ENCODE data around the gene SMIM41.
A peak's percentile ranks its signal among the peaks of the same experiment; 100 is the strongest.

The SMIM41 gene

GRCh38 chr12:52126050-52126604 is 46.6 kb downstream of the SMIM41 start:
- no peak for DNase-seq

- no peak for DNase-seq
These were observed 47.4 kb downstream of the SMIM41 start for GRCh38 chr12:52126605-52127578.

- no peak for DNase-seq
These were observed 48.4 kb downstream of the SMIM41 start for GRCh38 chr12:52127683-52128450.

GRCh38 chr12:52130711-52131110 is 51.2 kb downstream of the SMIM41 start:
- no peak for DNase-seq

- DNase-seq, result no peak
These were observed 53.3 kb downstream of the SMIM41 start for GRCh38 chr12:52132754-52133161.

GRCh38 chr12:52137746-52138145 is 58.2 kb downstream of the SMIM41 start:
- no peak for DNase-seq

GRCh38 chr12:52139147-52139546 is 59.6 kb downstream of the SMIM41 start:
- DNase-seq, result no peak

GRCh38 chr12:52139579-52140062 is 60.1 kb downstream of the SMIM41 start:
- DNase-seq, result peak in 1 of 2 experiments; percentile 32

GRCh38 chr12:52141306-52141705 is 61.8 kb downstream of the SMIM41 start:
- no peak for DNase-seq

- no peak for DNase-seq
These were observed 62.4 kb downstream of the SMIM41 start for GRCh38 chr12:52141875-52142274.

GRCh38 chr12:52142431-52142830 is 62.9 kb downstream of the SMIM41 start:
- no peak for DNase-seq

GRCh38 chr12:52144512-52145227 is 65.2 kb downstream of the SMIM41 start:
- no peak for DNase-seq

GRCh38 chr12:52145228-52146088 is 66.0 kb downstream of the SMIM41 start:
- DNase-seq, result no peak

- no peak for DNase-seq
These were observed 66.8 kb downstream of the SMIM41 start for GRCh38 chr12:52146089-52146821.

GRCh38 chr12:52146822-52147366 is 67.4 kb downstream of the SMIM41 start:
- DNase-seq, result no peak

- no peak for DNase-seq
These were observed 68.0 kb downstream of the SMIM41 start for GRCh38 chr12:52147367-52147963.

- no peak for DNase-seq
These were observed 68.5 kb downstream of the SMIM41 start for GRCh38 chr12:52147964-52148463.

- DNase-seq, result no peak
These were observed 69.1 kb downstream of the SMIM41 start for GRCh38 chr12:52148464-52149181.

GRCh38 chr12:52149182-52149641 is 69.7 kb downstream of the SMIM41 start:
- no peak for DNase-seq
